H9 (cell line): ENCODE data around the gene RHOJ. TPM values are rescaled to one million over a fixed set of nuclear protein-coding genes. Genes with fewer than 3 reads are reported as not detected.

ENCODE experiments used
- DNase-seq: peaks from one replicate; pipeline ENCODE4 v3.0.0-alpha.2; 2017
- H2AFZ ChIP-seq: one replicate; pipeline ENCODE4 v1.6.1; 2013; ENCODE audit warnings: mild to moderate bottlenecking, low read length, control low read depth, moderate library complexity
- H2AK5ac ChIP-seq: 2 replicates; pipeline ENCODE4 v1.6.1; 2013; ENCODE audit warnings: low read length, control low read depth, mixed read lengths; ENCODE audit not compliant: insufficient read length
- H2BK120ac ChIP-seq: one replicate; pipeline ENCODE4 v1.6.1; 2013; ENCODE audit warnings: low read depth, mild to moderate bottlenecking, low read length, control low read depth, inconsistent platforms; ENCODE audit not compliant: poor library complexity, severe bottlenecking
- H2BK12ac ChIP-seq: 2 replicates; pipeline ENCODE4 v1.6.1; 2013; ENCODE audit warnings: low read length, control low read depth, mixed read lengths, low read depth; ENCODE audit not compliant: insufficient read length
- H2BK15ac ChIP-seq: 2 replicates; pipeline ENCODE4 v1.6.1; 2013; ENCODE audit warnings: low read depth, low read length, control low read depth
- H2BK20ac ChIP-seq: one replicate; pipeline ENCODE4 v1.6.1; 2013; ENCODE audit warnings: low read depth, mild to moderate bottlenecking, low read length, control low read depth, inconsistent platforms; ENCODE audit not compliant: poor library complexity, severe bottlenecking
- H2BK5ac ChIP-seq: 2 replicates; pipeline ENCODE4 v1.6.1; 2013; ENCODE audit warnings: low read length, control low read depth, mixed read lengths; ENCODE audit not compliant: insufficient read length
- H3K14ac ChIP-seq: 2 replicates; pipeline ENCODE4 v1.6.1; 2013; ENCODE audit warnings: low read length, control low read depth; ENCODE audit not compliant: insufficient read depth
- H3K18ac ChIP-seq: 2 replicates; pipeline ENCODE4 v1.6.1; 2013; ENCODE audit warnings: low read depth, mild to moderate bottlenecking, mixed read lengths, low read length, control low read depth; ENCODE audit not compliant: insufficient read length
- H3K23ac ChIP-seq: 2 replicates; pipeline ENCODE4 v1.6.1; 2013; ENCODE audit warnings: low read length, control low read depth, mixed read lengths, low read depth; ENCODE audit not compliant: insufficient read length
- H3K23me2 ChIP-seq: 2 replicates; pipeline ENCODE4 v1.6.1; 2013; ENCODE audit warnings: low read depth, mild to moderate bottlenecking, mixed read lengths, low read length, control low read depth; ENCODE audit not compliant: insufficient read length, poor library complexity, severe bottlenecking
- H3K27ac ChIP-seq: 2 replicates; pipeline ENCODE4 v1.5.1; 2013; ENCODE audit warnings: low read length, control low read depth, mixed read lengths, low read depth; ENCODE audit not compliant: insufficient read length
- H3K27me3 ChIP-seq: 2 replicates; pipeline ENCODE4 v1.6.1; 2013; ENCODE audit warnings: low read length, control low read depth, inconsistent platforms; ENCODE audit not compliant: insufficient read depth
- H3K4ac ChIP-seq: 2 replicates; pipeline ENCODE4 v1.6.1; 2013; ENCODE audit warnings: low read depth, mild to moderate bottlenecking, control low read depth, inconsistent platforms, low read length, moderate library complexity
- H3K4me1 ChIP-seq: 2 replicates; pipeline ENCODE4 v1.6.1; 2013; ENCODE audit warnings: low read length, control low read depth, inconsistent platforms; ENCODE audit not compliant: insufficient read depth
- H3K4me2 ChIP-seq: 2 replicates; pipeline ENCODE4 v1.6.1; 2013; ENCODE audit warnings: low read length, control low read depth, mixed read lengths; ENCODE audit not compliant: insufficient read length, insufficient read depth
- H3K56ac ChIP-seq: 2 replicates; pipeline ENCODE4 v1.6.1; 2013; ENCODE audit warnings: low read depth, mild to moderate bottlenecking, mixed read lengths, low read length, control low read depth; ENCODE audit not compliant: insufficient read length
- H3K79me1 ChIP-seq: 2 replicates; pipeline ENCODE4 v1.6.1; 2013; ENCODE audit warnings: low read depth, mild to moderate bottlenecking, moderate library complexity, low read length, control low read depth, inconsistent platforms; ENCODE audit not compliant: insufficient read depth, poor library complexity, severe bottlenecking
- H3K79me2 ChIP-seq: 2 replicates; pipeline ENCODE4 v1.6.1; 2013; ENCODE audit warnings: low read length, control low read depth, inconsistent platforms; ENCODE audit not compliant: insufficient read depth
- H3K9ac ChIP-seq: 2 replicates; pipeline ENCODE4 v1.6.1; 2013; ENCODE audit warnings: low read length, control low read depth, mixed read lengths; ENCODE audit not compliant: insufficient read length; ENCODE audit errors: extremely low read depth
- H3K9me3 ChIP-seq: one replicate; pipeline ENCODE4 v1.6.1; 2013; ENCODE audit warnings: low read depth, low read length, inconsistent platforms; ENCODE audit not compliant: control insufficient read depth
- H3T11ph ChIP-seq: one replicate; pipeline ENCODE4 v1.6.1; 2013; ENCODE audit warnings: mild to moderate bottlenecking, low read length, control low read depth, inconsistent platforms
- H4K20me1 ChIP-seq: one replicate; pipeline ENCODE4 v1.6.1; 2013; ENCODE audit not compliant: control insufficient read depth, insufficient read length, insufficient read depth
- H4K5ac ChIP-seq: 2 replicates; pipeline ENCODE4 v1.6.1; 2013; ENCODE audit warnings: low read depth, mild to moderate bottlenecking, mixed read lengths, low read length, control low read depth; ENCODE audit not compliant: insufficient read length
- H4K8ac ChIP-seq: replicated peaks from 2 replicates; pipeline ENCODE4 v1.6.1; 2013; ENCODE audit warnings: low read length, control low read depth, mixed read lengths, low read depth; ENCODE audit not compliant: insufficient read length
- H4K91ac ChIP-seq: 2 replicates; pipeline ENCODE4 v1.6.1; 2013; ENCODE audit warnings: low read depth, mild to moderate bottlenecking, moderate library complexity, mixed read lengths, low read length, control low read depth; ENCODE audit not compliant: insufficient read length
- H3K27ac Mint-ChIP-seq, 3 experiments: 2 replicates in 2 of 3; 3 replicates in 1 of 3; pipeline ENCODE4 v1.8.0; 2020 to 2021; ENCODE audit warnings: mixed read lengths in 3 of 3, mild to moderate bottlenecking in 1 of 3, moderate library complexity in 1 of 3
- H3K27me3 Mint-ChIP-seq: 2 replicates; pipeline ENCODE4 v1.8.0; 2021; ENCODE audit warnings: low read depth, mild to moderate bottlenecking, moderate library complexity, mixed read lengths
- H3K36me3 Mint-ChIP-seq, 3 experiments: 2 replicates in 2 of 3; 3 replicates in 1 of 3; pipeline ENCODE4 v1.8.0; 2020 to 2021; ENCODE audit warnings: low read depth in 3 of 3, mixed read lengths in 3 of 3; ENCODE audit not compliant: insufficient read depth in 1 of 3
- H3K4me1 Mint-ChIP-seq, 2 experiments: 2 replicates each; pipeline ENCODE4 v1.8.0; 2020; ENCODE audit warnings: mixed read lengths in 2 of 2
- H3K4me3 Mint-ChIP-seq, 2 experiments: 2 replicates in 1 of 2; 3 replicates in 1 of 2; pipeline ENCODE4 v1.8.0; 2020 to 2021; ENCODE audit warnings: mild to moderate bottlenecking in 2 of 2, mixed read lengths in 2 of 2, moderate library complexity in 1 of 2
- H3K9me3 Mint-ChIP-seq, 2 experiments: 2 replicates in 1 of 2; 3 replicates in 1 of 2; pipeline ENCODE4 v1.8.0; 2020; ENCODE audit warnings: mild to moderate bottlenecking in 2 of 2, mixed read lengths in 2 of 2, moderate library complexity in 1 of 2
- CTCF ChIP-seq: fragments of 200-600 bp; sonication (generic); conservative IDR thresholded peaks from 3 replicates; pipeline ENCODE4 v1.8.0; 2021; ENCODE audit warnings: antibody characterized with exemption, mild to moderate bottlenecking
- WGBS: extraction: QIAGEN DNeasy Blood & Tissue Kit; methylation state at CpG from one replicate; pipeline ENCODE4 v1.1.7; 2013; ENCODE audit warnings: missing lambda C conversion rate, low lambda C conversion rate, mixed read lengths; ENCODE audit not compliant: insufficient read length; ENCODE audit errors: extremely low coverage; 5-methylcytosine and 5-hydroxymethylcytosine counted together
- total RNA-seq: library from RNA; stranded (reverse); gene quantifications from 2 replicates; pipeline ENCODE4 v1.2.1, GENCODE V29; 2021

RHOJ gene
- total RNA-seq, 1 experiment from 2014 or later, result not detected

GRCh38 chr14:63203015-63203414 lies 1.2 kb upstream of the RHOJ start:
- Mint-ChIP-seq H3K9me3 (no peaks in the 10 kb centered on the region), H3K4me3 (no peak overlapping the region), H3K27ac (no peak overlapping the region), H3K4me1 (peaks cover 0 to 5% of the 10 kb centered on the region in 2 experiments; a peak in 3 of 4 replicates), H3K27me3 (no peaks in the 10 kb centered on the region), H3K36me3 (no peaks in the 10 kb centered on the region)
- Histone ChIP-seq H3K27me3 (no peaks in the 10 kb centered on the region), H2BK20ac (no peak overlapping the region), H4K91ac (no peak overlapping the region), H3T11ph (no peak overlapping the region), H2BK5ac (no peak overlapping the region), H4K8ac (no peak overlapping the region), H3K79me2 (no peaks in the 10 kb centered on the region), H4K20me1 (no peaks in the 10 kb centered on the region), H3K4me2 (no peak overlapping the region), H3K14ac (no peak overlapping the region), H3K4me1 (peaks cover 3% of the 10 kb centered on the region; the same call in 1 of the 2 replicates), H2BK120ac (no peak overlapping the region), H4K5ac (no peak overlapping the region), H3K23me2 (no peaks in the 10 kb centered on the region), H3K9ac (no peak overlapping the region), H3K18ac (no peak overlapping the region), H3K23ac (no peak overlapping the region), H2BK12ac (no peak overlapping the region), H2AK5ac (no peak overlapping the region), H3K4ac (no peak overlapping the region), H3K27ac (no peak overlapping the region), H3K79me1 (no peaks in the 10 kb centered on the region), H2BK15ac (no peak overlapping the region), H2AFZ (no peak overlapping the region), H3K56ac (no peak overlapping the region), H3K9me3 (no peaks in the 10 kb centered on the region)
- WGBS, result no CpG with 5 or more reads among the region's 2 CpGs
- no peak for TF ChIP-seq CTCF
- DNase-seq, result no peak
